H1 (cell line): ENCODE measurements around the gene FAT1. TPM values are rescaled to one million over a fixed set of nuclear protein-coding genes. Genes with fewer than 3 reads are reported as not detected.

Experiments
- CTCF ChIA-PET: fragments of 300-600 bp; sonication (Branson Sonifier 250); formaldehyde crosslinking; loops from one replicate; lab custom pipeline; 2021; ENCODE audit not compliant: partially characterized antibody; lab: Charles Lee
- POLR2A ChIA-PET: fragments of 300-600 bp; sonication (Branson Sonifier 250); formaldehyde crosslinking; loops from one replicate; lab custom pipeline; 2021; ENCODE audit warnings: inconsistent platforms; ENCODE audit not compliant: partially characterized antibody; lab: Charles Lee
- DNase-seq, 2 experiments: peaks; one replicate each; pipeline versions ENCODE4 v3.0.0 to v3.0.0-alpha.2; 2010 to 2022; ENCODE audit warnings: low spot score in 2 of 2, low read depth in 1 of 2, mixed read lengths in 1 of 2
- FAIRE-seq: peaks from 2 replicates; lab custom pipeline; 2011; peaks lifted over from hg19 to GRCh38; lab: Jason Lieb, UNC
- H2AFZ ChIP-seq: 2 replicates; pipeline ENCODE4 v1.8.1; 2012; ENCODE audit warnings: low read length, inconsistent platforms
- H2AK5ac ChIP-seq: 2 replicates; pipeline ENCODE4 v1.6.1; 2013; ENCODE audit warnings: low read depth, low read length
- H2BK120ac ChIP-seq: replicated peaks from 2 replicates; pipeline ENCODE3; 2013; ENCODE audit warnings: low read depth, low read length, inconsistent platforms
- H2BK12ac ChIP-seq: 2 replicates; pipeline ENCODE4 v1.6.1; 2013; ENCODE audit warnings: low read depth, low read length
- H2BK15ac ChIP-seq: 2 replicates; pipeline ENCODE4 v1.6.1; 2013; ENCODE audit warnings: low read length
- H2BK20ac ChIP-seq: 2 replicates; pipeline ENCODE4 v1.6.1; 2013; ENCODE audit warnings: low read length
- H2BK5ac ChIP-seq: 2 replicates; pipeline ENCODE4 v1.6.1; 2013; ENCODE audit warnings: low read depth, low read length
- H3K14ac ChIP-seq: 2 replicates; pipeline ENCODE4 v1.6.1; 2013; ENCODE audit warnings: inconsistent platforms; ENCODE audit not compliant: insufficient read length
- H3K18ac ChIP-seq: 2 replicates; pipeline ENCODE4 v1.6.1; 2013; ENCODE audit warnings: low read length; ENCODE audit errors: extremely low read depth
- H3K23ac ChIP-seq: 2 replicates; pipeline ENCODE4 v1.6.1; 2013; ENCODE audit warnings: inconsistent platforms; ENCODE audit not compliant: insufficient read length
- H3K23me2 ChIP-seq: 2 replicates; pipeline ENCODE4 v1.6.1; 2013; ENCODE audit warnings: low read depth, low read length
- H3K27ac ChIP-seq: 2 replicates; pipeline ENCODE4 v1.6.1; 2011; ENCODE audit warnings: low read depth, low read length, inconsistent platforms
- H3K27me3 ChIP-seq, 4 experiments: replicated peaks in 1 of 4; 1 replicate in 1 of 4; 2 replicates in 3 of 4; pipeline versions ENCODE4 v1.6.1 to v1.8.1; 2011 to 2013; ENCODE audit warnings: low read length in 3 of 4, mild to moderate bottlenecking in 3 of 4, inconsistent platforms in 2 of 4, mixed read lengths in 2 of 4, moderate library complexity in 1 of 4; ENCODE audit not compliant: control insufficient read depth in 3 of 4, insufficient read depth in 3 of 4; ENCODE audit errors: extremely low read depth in 1 of 4
- H3K36me3 ChIP-seq, 4 experiments: 2 replicates each; pipeline versions ENCODE4 v1.6.1 to v1.8.1; 2011 to 2013; ENCODE audit warnings: mild to moderate bottlenecking in 4 of 4, low read length in 3 of 4, moderate library complexity in 2 of 4, control low read depth in 1 of 4, inconsistent platforms in 1 of 4; ENCODE audit not compliant: insufficient read depth in 4 of 4, control insufficient read depth in 2 of 4
- H3K4ac ChIP-seq: replicated peaks from 2 replicates; pipeline ENCODE3; 2013; ENCODE audit warnings: low read length, low read depth, mixed read lengths, inconsistent platforms; ENCODE audit not compliant: insufficient read length
- H3K4me1 ChIP-seq, 4 experiments: replicated peaks in 1 of 4; 1 replicate in 1 of 4; 2 replicates in 3 of 4; pipeline versions ENCODE4 v1.6.1 to v1.8.1; 2011 to 2013; ENCODE audit warnings: low read length in 3 of 4, inconsistent platforms in 2 of 4, mixed read lengths in 1 of 4; ENCODE audit not compliant: insufficient read depth in 4 of 4, control insufficient read depth in 3 of 4
- H3K4me2 ChIP-seq, 2 experiments: 2 replicates each; pipeline versions ENCODE4 v1.6.1 to v1.8.1; 2011 to 2013; ENCODE audit warnings: low read depth in 2 of 2, low read length in 2 of 2, control low read depth in 1 of 2, inconsistent platforms in 1 of 2, mild to moderate bottlenecking in 1 of 2; ENCODE audit not compliant: insufficient read depth in 1 of 2
- H3K4me3 ChIP-seq, 4 experiments: fragments of 200-600, 300-600 bp in 1 of 4; sonication (generic), shearing (Covaris generic), sonication (Bioruptor Twin) in 1 of 4; 2 replicates each; pipeline versions ENCODE4 v1.5.1 to v1.8.1; 2011 to 2016; ENCODE audit warnings: low read length in 4 of 4, low read depth in 3 of 4, control low read depth in 2 of 4, inconsistent platforms in 2 of 4, mild to moderate bottlenecking in 2 of 4, mixed read lengths in 1 of 4, moderate library complexity in 1 of 4; ENCODE audit not compliant: insufficient read depth in 2 of 4; ENCODE audit errors: extremely low read depth in 1 of 4
- H3K56ac ChIP-seq: replicated peaks from 2 replicates; pipeline ENCODE3; 2013; ENCODE audit warnings: low read depth, mild to moderate bottlenecking, mixed read lengths, low read length, inconsistent platforms; ENCODE audit not compliant: insufficient read length
- H3K79me1 ChIP-seq: 2 replicates; pipeline ENCODE4 v1.6.1; 2013; ENCODE audit warnings: low read depth, low read length, control low read depth
- H3K79me2 ChIP-seq, 2 experiments: 2 replicates each; pipeline versions ENCODE4 v1.6.1 to v1.8.1; 2012 to 2013; ENCODE audit warnings: low read length in 2 of 2, mild to moderate bottlenecking in 2 of 2, inconsistent platforms in 1 of 2; ENCODE audit not compliant: insufficient read depth in 2 of 2, control insufficient read depth in 1 of 2
- H3K9ac ChIP-seq, 4 experiments: replicated peaks in 1 of 4; 1 replicate in 1 of 4; 2 replicates in 3 of 4; pipeline versions ENCODE4 v1.6.1 to v1.8.1; 2011 to 2013; ENCODE audit warnings: low read depth in 3 of 4, low read length in 3 of 4, control low read depth in 2 of 4, mild to moderate bottlenecking in 2 of 4, moderate library complexity in 2 of 4, inconsistent platforms in 1 of 4; ENCODE audit errors: extremely low read depth in 1 of 4
- H3K9me3 ChIP-seq, 2 experiments: 2 replicates each; pipeline versions ENCODE4 v1.6.1 to v1.8.1; 2012 to 2013; ENCODE audit warnings: mild to moderate bottlenecking in 2 of 2, moderate library complexity in 2 of 2, control low read depth in 1 of 2, inconsistent platforms in 1 of 2, low read depth in 1 of 2, low read length in 1 of 2, mixed read lengths in 1 of 2; ENCODE audit not compliant: insufficient read depth in 2 of 2
- H4K20me1 ChIP-seq, 2 experiments: replicated peaks in 1 of 2; 2 replicates each; pipeline versions ENCODE3 to v1.8.1; 2011 to 2013; ENCODE audit warnings: inconsistent platforms in 2 of 2, low read length in 2 of 2, mild to moderate bottlenecking in 1 of 2; ENCODE audit not compliant: insufficient read depth in 2 of 2, control insufficient read depth in 1 of 2
- H4K5ac ChIP-seq: 2 replicates; pipeline ENCODE4 v1.6.1; 2013; ENCODE audit warnings: low read length, low read depth, mixed read lengths, inconsistent platforms; ENCODE audit not compliant: insufficient read length
- H4K8ac ChIP-seq: 2 replicates; pipeline ENCODE4 v1.8.0; 2013; ENCODE audit warnings: mild to moderate bottlenecking, moderate library complexity, low read length, inconsistent platforms; ENCODE audit not compliant: insufficient read depth; ENCODE audit errors: extremely low read depth
- H4K91ac ChIP-seq: replicated peaks from 2 replicates; pipeline ENCODE3; 2013; ENCODE audit warnings: low read length, mixed read lengths, inconsistent platforms; ENCODE audit not compliant: insufficient read length
- CREB1 ChIP-seq: IDR thresholded peaks from 2 replicates; pipeline ENCODE4 v1.6.1; 2012; ENCODE audit warnings: inconsistent platforms
- EP300 ChIP-seq, 2 experiments: IDR thresholded peaks; 1 replicate in 1 of 2; 2 replicates in 1 of 2; pipeline ENCODE4 v1.6.1; 2011 to 2012; ENCODE audit warnings: low read depth in 2 of 2, low read length in 2 of 2, mild to moderate bottlenecking in 2 of 2, borderline replicate concordance in 1 of 2, inconsistent platforms in 1 of 2, moderate library complexity in 1 of 2
- FOSL1 ChIP-seq: IDR thresholded peaks from 2 replicates; pipeline ENCODE4 v1.6.1; 2011; ENCODE audit warnings: mild to moderate bottlenecking, low read depth, low read length, moderate library complexity; ENCODE audit not compliant: insufficient read depth
- HDAC6 ChIP-seq: IDR thresholded peaks from one replicate; pipeline ENCODE4 v1.7.1; 2012; ENCODE audit warnings: low read depth, mild to moderate bottlenecking, inconsistent platforms, low read length, moderate library complexity
- JUN ChIP-seq: IDR thresholded peaks from 2 replicates; pipeline ENCODE4 v1.6.1; 2011; ENCODE audit warnings: low read depth, mild to moderate bottlenecking, improper control_type of control experiment, low read length
- JUND ChIP-seq: IDR thresholded peaks from 2 replicates; pipeline ENCODE4 v1.6.1; 2011; ENCODE audit warnings: mild to moderate bottlenecking, improper control_type of control experiment, low read length
- POLR2A ChIP-seq, 2 experiments: IDR thresholded peaks; 1 replicate in 1 of 2; 2 replicates in 1 of 2; pipeline ENCODE4 v1.6.1; 2011; ENCODE audit warnings: low read depth in 2 of 2, low read length in 2 of 2, mild to moderate bottlenecking in 2 of 2; ENCODE audit errors: control extremely low read depth in 1 of 2
- RXRA ChIP-seq: IDR thresholded peaks from 2 replicates; pipeline ENCODE4 v1.6.1; 2011; ENCODE audit warnings: low read depth, mild to moderate bottlenecking, low read length, moderate library complexity; ENCODE audit not compliant: insufficient read depth
- SAP30 ChIP-seq: fragments of 300-600 bp; sonication (generic); IDR thresholded peaks from 2 replicates; pipeline ENCODE4 v1.7.1; 2012; ENCODE audit warnings: low read length, moderate library complexity, mild to moderate bottlenecking, inconsistent platforms; ENCODE audit not compliant: insufficient read depth, insufficient replicate concordance
- SIN3A ChIP-seq, 2 experiments: IDR thresholded peaks in 1 of 2; conservative IDR thresholded peaks in 1 of 2; 2 replicates each; pipeline ENCODE4 v1.6.1; 2011 to 2012; ENCODE audit warnings: low read length in 2 of 2, improper control_type of control experiment in 1 of 2, low read depth in 1 of 2, mild to moderate bottlenecking in 1 of 2
- SUZ12 ChIP-seq: fragments of 200-600 bp; sonication (generic); IDR thresholded peaks from 2 replicates; pipeline ENCODE4 v1.6.1; 2012; ENCODE audit warnings: mild to moderate bottlenecking, inconsistent platforms, low read length, moderate library complexity, mixed read lengths
- WGBS, 2 experiments: shearing (Covaris generic) in 1 of 2; methylation state at CpG; one replicate each; pipeline versions ENCODE4 v1.1.6 to v1.1.7; 2013 to 2015; ENCODE audit warnings: low lambda C conversion rate in 2 of 2, mixed read lengths in 2 of 2, inconsistent platforms in 1 of 2, low coverage in 1 of 2, missing lambda C conversion rate in 1 of 2; ENCODE audit not compliant: insufficient replicate concordance in 2 of 2, insufficient coverage in 1 of 2, insufficient read length in 1 of 2; ENCODE audit errors: extremely low coverage in 1 of 2, missing lambda C conversion rate in 1 of 2; 5-methylcytosine and 5-hydroxymethylcytosine counted together
- polyA plus RNA-seq, 7 experiments: library from polyadenylated mRNA; depleted of rRNA in 3 of 7; stranded (reverse) in 5 of 7; unstranded in 2 of 7; fragments of >200 nt in 5 of 7; fragments of 200-250 nt in 2 of 7; gene quantifications; 1 replicate in 5 of 7; 2 replicates in 1 of 7; 4 replicates in 1 of 7; pipeline versions ENCODE4 v1.2.1 to v1.2.3, GENCODE V29; 2011 to 2013; ENCODE audit warnings: missing spikeins in 2 of 7, mixed read lengths in 2 of 7
- total RNA-seq: library from RNA; stranded (reverse); fragmentation: NEBNext Ultra II Directional; extraction: Animal tissue kit (Norgen Biotek cat#: 25700); gene quantifications from 2 replicates; pipeline ENCODE4 v1.2.1, GENCODE V29; 2021

FAT1 gene
- total and polyA plus RNA-seq, 2 of the 8 experiments (the other 6 are each of a cell fraction or from before 2014, with no cell fraction given) = 94.4 to 137 TPM

DNA sequence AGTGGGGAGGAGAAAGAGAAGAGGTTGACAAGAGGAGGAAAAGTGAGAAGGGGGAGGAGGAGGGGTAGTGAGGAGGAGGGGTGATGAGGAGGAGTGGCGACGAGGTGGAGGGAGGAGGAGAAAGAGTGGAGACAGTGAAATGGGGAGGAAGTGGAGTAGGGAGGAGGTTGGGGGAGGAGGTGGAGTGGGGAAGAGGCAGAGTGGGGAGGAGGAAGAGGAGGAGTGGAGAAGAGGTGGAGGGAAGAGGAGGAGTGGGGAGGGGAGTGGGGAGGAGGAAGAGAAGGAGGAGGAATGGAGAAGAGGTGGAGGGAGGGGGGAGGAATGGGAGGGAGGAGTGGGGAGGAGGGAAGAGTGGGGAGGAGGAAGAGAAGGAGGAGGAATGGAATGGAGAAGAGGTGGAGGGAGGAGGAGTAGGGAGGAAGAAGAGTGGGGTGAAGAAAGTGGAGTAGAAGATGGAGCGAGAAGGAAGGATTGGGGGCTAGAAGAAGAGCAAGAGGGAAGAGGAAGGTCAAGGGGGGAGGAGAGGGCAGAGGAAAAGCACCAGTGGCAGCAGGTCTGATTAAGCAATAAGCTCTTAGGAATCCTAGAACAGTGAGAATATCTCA is 118.3 kb downstream of the FAT1 start:
- 96 to 100% methylated on average over 1 to 3 of the region's 3 CpGs for WGBS, 2 experiments
- peaks cover 24 to 93% (median 67%) of the 10 kb centered on the region in 4 experiments for H3K36me3 ChIP-seq
- POLR2A ChIA-PET = no interaction called here

More for the DNA sequence above, 118.3 kb downstream of the FAT1 start:
- Histone ChIP-seq H3K9ac (no peak overlapping the region), H3K4ac (no peak overlapping the region), H3K79me1 (no peaks in the 10 kb centered on the region; the same call in 1 of the 2 replicates), H3K23me2 (peaks cover 6% of the 10 kb centered on the region; the same call in 1 of the 2 replicates), H2AFZ (no peak overlapping the region), H3K4me1 (no peaks in the 10 kb centered on the region), H3K14ac (no peak overlapping the region), H2BK12ac (no peak overlapping the region), H3K18ac (no peak overlapping the region), H3K27ac (no peak overlapping the region), H2AK5ac (no peak overlapping the region), H3K4me2 (no peak overlapping the region), H3K23ac (no peak overlapping the region), H3K27me3 (no peaks in the 10 kb centered on the region), H4K91ac (no peak overlapping the region), H4K20me1 (peaks cover 2 to 6% of the 10 kb centered on the region in 2 experiments), H3K9me3 (no peaks in the 10 kb centered on the region), H3K79me2 (no peaks in the 10 kb centered on the region), H2BK15ac (no peak overlapping the region), H3K4me3 (no peak overlapping the region), H4K5ac (no peak overlapping the region), H4K8ac (no peak overlapping the region), H2BK120ac (no peak overlapping the region), H3K56ac (no peak overlapping the region), H2BK5ac (no peak overlapping the region), H2BK20ac (no peak overlapping the region)
- FAIRE-seq (no peak), DNase-seq (no peak)
- TF ChIP-seq JUN (no peak), POLR2A (IDR thresholded peaks at IDR 0.05; ENCODE audit: control extremely low read depth in 1 of 2, low read depth in 2 of 2, low read length in 2 of 2) (no peak), FOSL1 (no peak), RXRA (no peak), JUND (no peak), SIN3A (conservative IDR thresholded peaks at IDR 0.05 in 1 of 2, IDR thresholded peaks at IDR 0.05 in 1 of 2; ENCODE audit: low read depth in 1 of 2, low read length in 2 of 2) (no peak), SUZ12 (no peak), EP300 (IDR thresholded peaks at IDR 0.05; ENCODE audit: borderline replicate concordance in 1 of 2, low read depth in 2 of 2, low read length in 2 of 2) (no peak), SAP30 (no peak), HDAC6 (no peak), CREB1 (no peak)
- CTCF ChIA-PET = interaction anchor here (1.2 to 1.4 kb wide), 2 partner anchors 111 to 115 kb away, joined by 3 read pairs; no protein-coding TSS in a partner anchor
